GM12874 (cell line): ENCODE measurements around the gene GLG1.

ENCODE experiments used
- CTCF ChIP-seq: IDR thresholded peaks from 2 replicates; pipeline ENCODE4 v1.5.1; 2011; ENCODE audit warnings: low read depth, mild to moderate bottlenecking, control low read depth, low read length, moderate library complexity; ENCODE audit not compliant: insufficient read depth

GLG1 gene

DNA sequence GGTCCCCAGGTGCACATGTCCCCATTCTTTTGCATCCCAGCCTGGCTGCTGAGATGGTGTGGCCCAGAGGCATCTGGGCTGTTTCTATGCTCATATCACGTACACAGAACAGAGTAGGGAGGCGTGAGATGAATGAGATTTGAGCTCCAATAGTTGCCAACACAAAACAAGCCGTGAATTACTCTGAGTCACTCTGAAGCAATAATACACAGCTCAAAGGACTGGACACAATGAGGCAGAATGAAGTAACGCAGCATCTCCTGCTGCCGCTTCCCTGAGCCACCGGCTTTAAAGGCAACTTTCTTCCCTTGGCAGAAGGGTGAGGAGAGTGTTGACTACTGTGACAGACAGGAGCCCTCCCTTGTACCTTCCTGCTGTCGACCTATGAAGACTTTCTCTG is 151.7 kb downstream of the GLG1 start:
- TF ChIP-seq CTCF, result no peak

DNA sequence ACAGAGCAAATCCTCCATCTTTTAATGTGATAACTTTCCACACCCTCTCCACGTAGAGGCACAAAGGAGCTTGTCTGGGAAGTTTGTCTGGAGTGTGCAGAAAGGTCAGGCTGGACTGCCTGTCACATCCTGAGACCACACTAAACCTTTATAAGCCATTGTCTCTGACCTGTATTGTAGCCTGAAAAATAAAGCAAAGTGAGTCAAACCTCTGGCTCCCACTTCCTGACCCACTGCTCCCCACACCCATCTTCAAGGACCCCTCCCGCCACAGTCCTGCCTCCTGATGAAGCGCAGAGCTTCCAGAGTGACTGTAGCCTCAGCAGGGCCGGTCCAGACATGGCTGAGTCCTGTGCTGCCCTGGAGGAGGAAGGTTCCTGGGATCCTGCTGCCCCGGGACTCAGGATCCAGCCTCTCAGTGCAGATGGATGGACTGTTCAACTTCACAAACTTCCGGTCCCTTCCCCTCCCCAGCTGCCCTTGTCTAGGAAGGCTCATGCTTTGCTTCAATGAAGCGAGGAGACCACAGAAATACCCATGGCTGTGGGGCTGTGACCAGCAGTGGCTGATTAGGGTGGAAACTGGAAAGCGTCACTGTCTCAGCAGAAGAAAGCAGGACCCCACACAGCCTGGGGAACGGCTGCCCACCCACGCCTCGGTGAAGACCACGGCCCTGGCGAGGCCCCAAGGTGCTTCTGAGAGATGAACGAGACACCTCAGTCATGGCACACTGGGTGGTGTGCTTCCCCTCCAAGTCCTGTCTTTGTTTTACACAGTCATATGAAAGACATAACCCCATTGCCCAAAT is 154.8 kb downstream of the GLG1 start:
- no peak for TF ChIP-seq CTCF

DNA sequence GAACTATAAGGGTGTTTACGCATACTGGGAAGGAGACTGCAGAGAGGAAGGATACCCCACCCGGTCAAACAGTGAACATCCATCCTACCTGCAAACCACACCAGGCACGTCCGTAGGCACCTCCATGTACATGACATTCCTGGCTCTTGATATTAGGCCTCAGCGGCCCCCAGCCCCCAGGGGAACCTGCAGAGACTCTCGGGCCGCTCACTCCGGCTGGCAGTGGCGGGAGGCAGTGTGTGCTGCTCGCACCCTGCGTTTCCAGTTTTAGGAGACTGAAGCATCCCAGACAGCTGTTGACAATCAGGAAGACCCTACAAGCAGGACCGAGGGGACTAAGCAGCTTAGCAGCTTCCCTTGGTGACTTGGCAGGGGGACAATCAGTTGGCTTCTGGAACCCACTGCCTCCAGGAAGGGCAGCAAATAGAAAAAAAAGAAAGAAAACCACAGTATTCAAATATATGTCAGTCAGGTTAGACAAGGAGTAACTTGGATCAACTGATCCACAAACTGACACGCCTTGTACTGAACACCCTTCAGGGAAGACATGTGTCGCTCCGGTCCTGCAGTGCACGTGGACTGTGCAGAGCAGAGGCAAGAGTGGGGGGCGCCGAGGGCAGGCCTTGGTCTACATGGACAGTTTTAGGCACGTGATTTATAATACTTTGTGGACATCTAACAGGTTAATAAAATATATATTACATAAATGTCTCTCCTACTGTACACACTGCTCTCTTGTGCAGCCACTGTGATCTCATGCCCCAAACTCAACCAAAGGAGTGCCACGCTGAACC is 155.8 kb downstream of the GLG1 start:
- TF ChIP-seq CTCF, result no peak

GRCh38 chr16:74450236-74450635 is 156.7 kb downstream of the GLG1 start:
- no peak for TF ChIP-seq CTCF

GRCh38 chr16:74449470-74449869 is 157.4 kb downstream of the GLG1 start:
- TF ChIP-seq CTCF, result no peak

DNA sequence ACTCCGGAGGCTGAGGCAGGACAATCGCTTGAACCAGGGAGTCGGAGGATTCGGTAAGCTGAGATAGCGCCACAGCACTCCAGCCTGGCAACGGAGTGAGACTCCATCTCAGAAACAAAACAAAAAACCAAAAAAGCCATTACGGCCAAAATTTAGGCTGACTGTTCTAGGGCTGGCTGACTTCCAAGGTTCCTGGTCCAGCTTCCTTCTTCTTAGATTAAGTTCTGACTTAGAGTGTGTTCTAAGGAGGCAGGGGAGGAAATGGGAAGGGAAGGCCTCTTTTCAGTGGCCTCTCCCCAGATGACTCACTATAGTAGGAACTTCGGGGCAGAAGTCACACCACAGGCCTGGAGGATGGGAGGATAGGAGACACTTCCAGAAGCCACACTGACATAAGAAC is 157.9 kb downstream of the GLG1 start:
- no peak for TF ChIP-seq CTCF

GRCh38 chr16:74447578-74447977 is 159.3 kb downstream of the GLG1 start:
- TF ChIP-seq CTCF, result no peak
